Fibroblast of the conjunctiva (primary cell): ENCODE results near the gene IGFL2.
"Not testable (repeated sequence)": the region's sequence is repeated elsewhere in the genome, so short reads cannot be mapped to it uniquely, and the experiment has no call there.

Experiments used
- DNase-seq: peaks from one replicate; pipeline ENCODE4 v3.0.0-alpha.2; 2010; ENCODE audit warnings: low read depth

Gene IGFL2

GRCh38 chr19:46189971-46190888, 42.2 kb downstream of the IGFL2 start:
- DNase-seq, result no peak

DNA sequence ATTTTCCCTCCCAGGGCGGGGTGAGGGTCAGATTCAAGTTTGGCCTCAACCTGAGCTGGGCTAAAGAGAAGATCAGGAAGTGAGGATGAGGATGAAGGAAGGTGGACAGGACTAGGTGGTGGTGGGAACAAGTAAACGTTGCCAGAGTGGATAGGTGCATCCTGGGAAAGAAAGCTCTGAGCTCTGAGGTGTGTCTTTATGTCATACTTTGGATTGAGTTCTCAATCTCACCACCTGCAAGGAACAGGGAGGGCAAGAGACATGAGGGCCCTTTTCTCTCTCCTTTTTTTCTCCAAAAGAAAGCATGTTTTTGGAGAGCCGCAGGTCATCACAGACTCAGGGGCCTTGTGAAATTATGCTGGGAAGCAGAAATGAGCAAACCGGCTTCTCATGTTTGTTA, 43.3 kb downstream of the IGFL2 start:
- DNase-seq, result no peak

GRCh38 chr19:46191972-46192371, 43.9 kb downstream of the IGFL2 start:
- no peak for DNase-seq

- DNase-seq, result not testable (repeated sequence)
Observed at GRCh38 chr19:46192626-46192991, 44.6 kb downstream of the IGFL2 start.

GRCh38 chr19:46192992-46193650, 45.1 kb downstream of the IGFL2 start:
- DNase-seq, result no peak

DNA sequence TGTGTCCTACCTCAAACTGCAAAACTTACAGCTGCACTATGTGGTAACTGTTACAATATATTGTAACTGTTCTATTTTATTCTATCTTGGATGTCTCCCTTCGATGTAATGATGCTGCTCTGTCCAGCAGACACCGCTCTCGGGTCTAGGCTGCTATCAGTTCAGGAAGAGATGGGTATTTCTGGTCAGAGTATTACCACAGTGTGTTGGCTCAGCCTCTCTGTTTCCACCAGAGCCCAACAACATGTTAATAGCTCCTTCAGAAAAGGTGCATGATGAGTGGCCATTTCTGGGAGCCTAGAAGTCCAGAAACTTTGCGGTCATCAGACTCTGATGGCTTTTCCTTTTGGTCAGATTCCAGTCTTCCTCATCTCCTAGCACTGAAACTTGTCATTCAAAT, 45.6 kb downstream of the IGFL2 start:
- no peak for DNase-seq

DNA sequence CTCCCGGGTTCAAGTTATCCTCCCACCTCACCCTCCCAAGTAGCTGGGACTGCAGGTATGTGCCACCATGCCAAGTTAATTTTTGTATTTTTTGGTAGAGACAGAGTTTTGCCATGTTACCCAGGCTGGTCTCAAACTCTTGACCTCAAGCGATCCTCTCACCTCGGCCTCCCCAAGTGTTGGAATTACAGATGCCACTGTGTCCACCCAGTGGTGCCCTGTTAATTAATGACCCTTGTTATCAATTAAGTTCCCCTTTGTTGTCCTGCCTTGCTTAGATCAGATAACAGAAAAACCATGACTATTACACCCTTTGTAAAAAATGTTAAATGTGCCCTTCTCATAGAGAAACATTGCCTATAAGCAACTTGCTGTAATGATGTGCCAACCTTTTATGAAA, 47.1 kb downstream of the IGFL2 start:
- DNase-seq, result no peak

DNA sequence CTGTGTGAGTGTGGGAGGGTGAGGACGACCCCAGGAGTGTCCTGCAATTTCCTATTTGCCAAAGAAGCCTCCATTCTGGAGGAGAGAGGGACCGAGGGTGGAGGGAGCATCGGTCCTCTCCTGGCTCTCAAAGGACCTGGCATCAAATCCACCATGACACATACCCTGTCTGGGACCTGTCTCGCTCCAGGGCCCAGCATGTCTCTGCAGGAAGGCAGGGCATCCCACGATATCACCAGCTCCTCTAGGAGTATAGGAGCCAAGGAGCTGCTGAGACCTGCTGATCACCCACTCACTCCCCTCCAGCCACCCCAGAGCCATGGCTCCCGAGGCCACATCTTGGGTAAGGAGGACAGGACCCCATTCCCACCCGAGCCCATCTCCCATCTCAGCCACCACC, 47.9 kb downstream of the IGFL2 start:
- DNase-seq, result not testable (repeated sequence)

GRCh38 chr19:46196410-46197124, 48.5 kb downstream of the IGFL2 start:
- no peak for DNase-seq

GRCh38 chr19:46197314-46198070, 49.5 kb downstream of the IGFL2 start:
- DNase-seq, result no peak

DNA sequence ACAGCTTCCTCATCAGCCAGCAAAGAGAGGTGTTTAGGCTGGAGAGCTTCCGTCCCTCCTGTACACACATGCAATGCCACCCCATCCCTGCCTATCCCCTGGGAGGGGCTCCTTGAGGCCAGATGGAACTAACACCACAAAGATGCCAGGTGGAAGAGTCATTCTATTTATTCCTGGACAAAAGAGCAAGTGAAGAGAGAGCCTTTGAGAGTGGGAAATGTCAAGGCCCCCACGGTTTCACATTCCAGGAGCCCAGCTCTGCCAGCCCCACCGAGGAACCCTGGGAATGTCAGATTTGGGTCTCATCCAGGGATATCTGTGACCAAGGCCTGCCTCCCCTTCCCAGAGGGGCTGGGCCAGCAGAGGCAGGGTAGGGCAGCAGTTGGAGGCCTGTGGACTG, 50.7 kb downstream of the IGFL2 start:
- no peak for DNase-seq

DNA sequence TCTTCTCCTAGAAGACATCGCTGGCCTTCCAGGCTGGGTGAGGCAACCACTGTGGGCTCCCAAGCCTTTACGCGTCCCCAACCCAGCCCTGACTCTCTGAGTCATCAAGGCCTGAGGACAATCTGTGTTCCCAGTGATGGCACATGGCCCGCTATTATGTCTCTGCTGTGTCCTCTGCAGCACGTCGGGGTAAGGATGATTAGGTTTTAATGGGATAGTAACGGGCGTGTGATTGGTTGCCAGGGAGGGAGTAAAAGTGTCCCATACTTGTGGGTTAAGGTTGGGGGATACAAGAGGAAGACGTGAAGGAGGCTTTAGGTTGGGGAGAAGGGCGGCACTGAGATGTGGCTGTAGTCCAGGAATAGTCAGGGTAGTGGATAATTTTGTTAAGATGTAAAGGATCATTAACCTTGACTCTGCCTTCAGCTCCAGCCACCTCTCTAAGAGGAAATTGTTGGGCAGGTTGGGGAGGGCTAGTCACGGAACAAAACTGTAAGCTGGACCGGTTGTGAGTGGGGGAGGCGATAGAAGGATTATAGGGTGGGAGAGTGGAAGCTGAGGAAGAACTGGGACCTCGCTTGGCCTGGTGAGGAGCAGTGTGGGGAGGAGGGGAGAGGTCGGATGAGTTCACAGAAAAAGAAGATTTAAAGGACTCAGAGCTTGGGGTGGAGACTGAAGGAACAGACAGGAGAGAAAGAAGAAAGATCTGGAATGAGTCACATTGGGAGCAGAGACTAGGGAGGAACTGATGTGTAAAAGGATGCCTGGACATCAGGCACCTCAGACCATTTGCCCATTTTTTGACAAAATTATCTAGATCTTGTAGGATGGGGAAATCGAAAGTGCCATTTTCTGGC, 53.6 kb downstream of the IGFL2 start:
- DNase-seq, result no peak

DNA sequence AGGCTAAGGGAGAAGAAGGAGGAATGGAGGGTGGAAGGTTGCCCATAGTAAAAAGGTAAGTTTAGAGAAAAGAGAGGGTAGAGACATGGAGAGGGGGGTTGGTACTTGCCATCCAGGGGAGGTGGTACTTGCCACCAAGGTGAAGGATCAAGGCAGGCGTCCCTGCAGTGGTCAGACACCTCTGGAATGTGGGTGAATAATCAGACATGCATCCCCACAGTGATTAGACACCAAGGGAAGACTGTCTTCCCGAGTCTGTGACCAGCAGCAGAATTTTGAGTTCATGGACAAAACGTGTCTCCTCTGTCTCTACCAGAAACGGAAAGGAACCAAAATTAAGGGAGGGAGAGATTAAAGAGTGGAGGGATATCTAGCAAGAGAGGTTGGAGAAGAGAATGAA, 54.4 kb downstream of the IGFL2 start:
- no peak for DNase-seq

- DNase-seq, result no peak
Observed at GRCh38 chr19:46202872-46203860, 55.1 kb downstream of the IGFL2 start.

DNA sequence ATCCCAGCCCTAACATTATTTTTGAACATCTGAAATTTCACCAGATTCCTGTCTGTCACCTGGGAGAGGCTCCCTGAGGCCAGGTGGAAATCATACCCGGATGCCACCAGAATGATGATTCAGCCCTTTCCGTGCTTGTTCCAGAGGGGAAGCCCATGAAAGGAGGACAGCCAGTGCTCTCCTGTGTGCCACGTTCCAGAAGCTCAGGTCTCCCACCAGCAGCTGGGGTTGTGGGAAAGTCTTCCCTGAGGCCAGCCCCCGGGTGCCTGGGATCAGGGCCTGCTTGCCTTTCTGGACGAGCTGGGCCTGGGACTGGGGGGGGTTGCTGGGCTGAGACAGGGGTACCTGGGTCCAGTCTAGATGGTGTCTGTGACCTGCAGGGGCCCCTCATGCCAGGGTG, 56.0 kb downstream of the IGFL2 start:
- DNase-seq, result no peak

- DNase-seq, result no peak
Observed at GRCh38 chr19:46205183-46205984, 57.3 kb downstream of the IGFL2 start.

- no peak for DNase-seq
Observed at GRCh38 chr19:46206176-46206575, 58.1 kb downstream of the IGFL2 start.

GRCh38 chr19:46206682-46207081, 58.6 kb downstream of the IGFL2 start:
- no peak for DNase-seq

- DNase-seq, result not testable (repeated sequence)
Observed at GRCh38 chr19:46207858-46208257, 59.8 kb downstream of the IGFL2 start.
